Measurements from ENCODE around the gene CYFIP2. TPM values are rescaled to one million over a fixed set of nuclear protein-coding genes. Genes with fewer than 3 reads are reported as not detected.
A peak's percentile ranks its signal among the peaks of the same experiment; 100 is the strongest.

Gene CYFIP2
- total and polyA plus RNA-seq, 2 donors from 2014 or later: 128 to 217 TPM

DNA sequence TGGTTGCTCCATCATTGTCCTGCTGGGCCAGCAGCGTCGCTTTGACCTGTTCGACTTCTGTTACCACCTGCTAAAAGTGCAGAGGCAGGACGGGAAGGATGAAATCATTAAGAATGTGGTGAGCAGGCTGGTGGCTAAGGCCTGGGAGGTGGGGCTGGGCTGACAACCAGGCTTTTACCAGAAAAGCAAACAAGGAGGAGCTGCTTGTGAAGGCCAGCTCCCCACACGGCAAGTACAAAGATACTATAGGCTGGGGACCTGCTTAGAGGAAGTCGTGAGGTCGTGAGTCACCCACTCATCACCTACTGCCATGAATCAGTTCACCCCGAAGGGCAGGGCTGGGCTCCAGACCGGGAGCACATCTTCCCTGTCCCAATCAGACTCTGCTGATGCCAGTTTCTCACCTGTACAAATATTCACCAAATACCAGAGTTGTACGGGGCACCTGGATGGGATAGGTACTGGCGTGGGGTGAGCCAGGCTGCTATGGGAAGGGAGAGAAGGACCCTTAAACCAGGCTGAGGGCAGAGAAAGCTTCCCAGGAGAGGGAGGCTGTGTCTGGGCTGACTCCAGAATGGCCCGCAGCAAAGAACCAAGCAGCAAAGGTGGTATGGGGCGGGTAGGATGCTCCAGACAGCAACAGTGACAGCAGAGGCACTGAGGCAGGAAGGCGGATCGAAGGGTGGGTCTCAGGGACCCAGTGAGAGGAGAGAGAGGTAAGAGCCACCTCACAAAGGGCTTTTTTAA lies 124.8 kb downstream of the CYFIP2 start:
- H3K4me3 ChIP-seq (ENCODE audit: low read length in 3 of 3): no peak overlapping the region
- no peaks in the 10 kb centered on the region for H3K9me3 ChIP-seq (ENCODE audit: control insufficient read depth in 2 of 3, insufficient read depth in 1 of 3, low read length in 3 of 3)
- H3K4me1 ChIP-seq (ENCODE audit: control insufficient read depth in 2 of 3, insufficient read depth in 2 of 3, low read depth in 1 of 3, low read length in 3 of 3): no peaks in the 10 kb centered on the region
- no peaks in the 10 kb centered on the region for H3K27me3 ChIP-seq (ENCODE audit: control insufficient read depth, insufficient read depth, low read length)
- intact Hi-C loops (cut with DNase I): no loop called here
- no peak overlapping the region for H3K27ac ChIP-seq (ENCODE audit: low read depth in 2 of 2, low read length in 2 of 2)
- TF ChIP-seq, protein P1, sequence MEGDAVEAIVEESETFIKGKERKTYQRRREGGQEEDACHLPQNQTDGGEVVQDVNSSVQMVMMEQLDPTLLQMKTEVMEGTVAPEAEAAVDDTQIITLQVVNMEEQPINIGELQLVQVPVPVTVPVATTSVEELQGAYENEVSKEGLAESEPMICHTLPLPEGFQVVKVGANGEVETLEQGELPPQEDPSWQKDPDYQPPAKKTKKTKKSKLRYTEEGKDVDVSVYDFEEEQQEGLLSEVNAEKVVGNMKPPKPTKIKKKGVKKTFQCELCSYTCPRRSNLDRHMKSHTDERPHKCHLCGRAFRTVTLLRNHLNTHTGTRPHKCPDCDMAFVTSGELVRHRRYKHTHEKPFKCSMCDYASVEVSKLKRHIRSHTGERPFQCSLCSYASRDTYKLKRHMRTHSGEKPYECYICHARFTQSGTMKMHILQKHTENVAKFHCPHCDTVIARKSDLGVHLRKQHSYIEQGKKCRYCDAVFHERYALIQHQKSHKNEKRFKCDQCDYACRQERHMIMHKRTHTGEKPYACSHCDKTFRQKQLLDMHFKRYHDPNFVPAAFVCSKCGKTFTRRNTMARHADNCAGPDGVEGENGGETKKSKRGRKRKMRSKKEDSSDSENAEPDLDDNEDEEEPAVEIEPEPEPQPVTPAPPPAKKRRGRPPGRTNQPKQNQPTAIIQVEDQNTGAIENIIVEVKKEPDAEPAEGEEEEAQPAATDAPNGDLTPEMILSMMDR (IDR thresholded peaks at IDR 0.05; ENCODE audit: borderline replicate concordance, extremely low read depth, insufficient read depth): no peak
- peaks cover 0 to 46% (median 25%) of the 10 kb centered on the region in 3 donors for H3K36me3 ChIP-seq (ENCODE audit: control insufficient read depth in 2 of 3, insufficient read depth in 3 of 3, low read length in 3 of 3)
- H3K9ac ChIP-seq (ENCODE audit: low read length in 3 of 3): no peak overlapping the region
- DNase-seq (peak in 1 of 5 donors; percentile 70), FAIRE-seq (no peak)

DNA sequence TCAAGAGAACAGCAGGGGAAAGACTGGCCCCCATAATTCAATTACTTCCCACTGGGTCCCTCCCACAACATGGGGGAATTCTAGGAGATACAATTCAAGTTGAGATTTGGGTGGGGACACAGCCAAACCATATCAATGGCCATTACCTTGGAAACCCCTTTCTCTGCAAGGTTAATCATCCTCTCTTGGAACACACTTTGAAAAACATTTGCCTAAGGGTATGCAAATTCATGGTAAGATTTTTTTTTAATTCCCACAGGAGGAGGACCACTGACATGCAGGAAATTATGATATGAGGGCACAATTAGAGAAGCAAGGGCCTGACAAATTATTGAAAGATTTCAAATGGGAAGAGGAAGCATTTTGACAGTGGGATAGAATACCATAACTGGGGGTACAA lies 132.4 kb downstream of the CYFIP2 start:
- no peak for DNase-seq
- H3K4me1 ChIP-seq (ENCODE audit: control insufficient read depth in 2 of 3, insufficient read depth in 2 of 3, low read depth in 1 of 3, low read length in 3 of 3): no peaks in the 10 kb centered on the region
- TF ChIP-seq, protein P1 (IDR thresholded peaks at IDR 0.05; ENCODE audit: borderline replicate concordance, extremely low read depth, insufficient read depth): no peak
- no peaks in the 10 kb centered on the region for H3K27me3 ChIP-seq (ENCODE audit: control insufficient read depth, insufficient read depth, low read length)
- intact Hi-C loops (cut with DNase I): no loop called here
- H3K4me3 ChIP-seq (ENCODE audit: low read length in 3 of 3): no peak overlapping the region
- no peak overlapping the region for H3K27ac ChIP-seq (ENCODE audit: low read depth in 2 of 2, low read length in 2 of 2)
- H3K9ac ChIP-seq (ENCODE audit: low read length in 3 of 3): no peak overlapping the region
- FAIRE-seq: no peak
- H3K9me3 ChIP-seq (ENCODE audit: control insufficient read depth in 2 of 3, insufficient read depth in 1 of 3, low read length in 3 of 3): no peaks in the 10 kb centered on the region
- H3K36me3 ChIP-seq (ENCODE audit: control insufficient read depth in 2 of 3, insufficient read depth in 3 of 3, low read length in 3 of 3): peaks cover 0 to 3% (median 0%) of the 10 kb centered on the region in 3 donors

DNA sequence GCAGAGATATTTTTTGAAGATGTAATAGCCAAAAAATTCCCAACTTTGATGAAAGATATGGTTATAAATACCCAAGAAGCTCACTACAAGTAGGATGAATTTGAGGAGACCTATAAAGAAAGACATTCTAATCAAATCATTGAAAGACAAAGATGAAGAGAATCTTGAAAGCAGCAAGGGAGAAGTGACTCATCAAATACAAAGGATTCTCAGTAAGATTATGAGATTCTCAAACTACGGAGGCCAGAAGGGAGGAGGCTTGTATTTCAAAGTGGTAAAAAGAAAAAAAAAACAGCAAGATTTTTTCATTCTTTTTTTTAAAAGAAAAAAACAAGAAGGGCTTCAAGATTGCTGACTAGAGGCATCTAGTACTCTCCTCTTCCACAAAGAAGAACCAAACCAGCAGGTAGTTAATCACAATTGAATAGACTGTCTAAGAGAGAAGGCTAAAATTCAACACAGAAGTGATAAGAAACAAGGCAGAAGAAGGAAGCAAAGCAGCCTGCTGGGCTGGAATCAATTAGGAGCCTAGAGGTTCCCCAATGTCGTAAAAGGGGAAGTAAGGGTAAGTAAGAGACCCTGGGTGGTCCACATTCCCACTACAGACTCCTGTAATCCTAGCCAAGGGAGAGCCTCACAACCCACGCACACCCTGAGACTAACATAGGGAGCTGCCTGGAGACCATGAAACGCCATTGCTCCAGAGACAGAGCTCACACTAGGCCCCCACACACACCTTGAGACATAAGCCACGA lies 135.0 kb downstream of the CYFIP2 start:
- Histone ChIP-seq H3K9ac (ENCODE audit: low read length in 3 of 3) (no peak overlapping the region), H3K27ac (ENCODE audit: low read depth in 2 of 2, low read length in 2 of 2) (no peak overlapping the region), H3K4me1 (ENCODE audit: control insufficient read depth in 2 of 3, insufficient read depth in 2 of 3, low read depth in 1 of 3, low read length in 3 of 3) (no peaks in the 10 kb centered on the region), H3K27me3 (ENCODE audit: control insufficient read depth, insufficient read depth, low read length) (no peaks in the 10 kb centered on the region), H3K4me3 (ENCODE audit: low read length in 3 of 3) (no peak overlapping the region), H3K36me3 (ENCODE audit: control insufficient read depth in 2 of 3, insufficient read depth in 3 of 3, low read length in 3 of 3) (no peaks in the 10 kb centered on the region), H3K9me3 (ENCODE audit: control insufficient read depth in 2 of 3, insufficient read depth in 1 of 3, low read length in 3 of 3) (peaks cover 0 to 6% (median 0%) of the 10 kb centered on the region in 3 donors)
- intact Hi-C loops (cut with DNase I): no loop called here
- DNase-seq (no peak), FAIRE-seq (no peak)
- TF ChIP-seq, protein P1 (IDR thresholded peaks at IDR 0.05; ENCODE audit: borderline replicate concordance, extremely low read depth, insufficient read depth): no peak

All from kidney (tissue), 14 donors.